GM12891 (cell line): ENCODE measurements around the gene PDCL2.

ENCODE experiments used
- POLR2A ChIP-seq: IDR thresholded peaks from 2 replicates; pipeline ENCODE4 v1.6.1; 2011; ENCODE audit warnings: low read depth, low read length, control low read depth
- POLR2AphosphoS5 ChIP-seq: IDR thresholded peaks from 2 replicates; pipeline ENCODE4 v1.6.1; 2011; ENCODE audit warnings: low read depth, low read length, control low read depth

DNA sequence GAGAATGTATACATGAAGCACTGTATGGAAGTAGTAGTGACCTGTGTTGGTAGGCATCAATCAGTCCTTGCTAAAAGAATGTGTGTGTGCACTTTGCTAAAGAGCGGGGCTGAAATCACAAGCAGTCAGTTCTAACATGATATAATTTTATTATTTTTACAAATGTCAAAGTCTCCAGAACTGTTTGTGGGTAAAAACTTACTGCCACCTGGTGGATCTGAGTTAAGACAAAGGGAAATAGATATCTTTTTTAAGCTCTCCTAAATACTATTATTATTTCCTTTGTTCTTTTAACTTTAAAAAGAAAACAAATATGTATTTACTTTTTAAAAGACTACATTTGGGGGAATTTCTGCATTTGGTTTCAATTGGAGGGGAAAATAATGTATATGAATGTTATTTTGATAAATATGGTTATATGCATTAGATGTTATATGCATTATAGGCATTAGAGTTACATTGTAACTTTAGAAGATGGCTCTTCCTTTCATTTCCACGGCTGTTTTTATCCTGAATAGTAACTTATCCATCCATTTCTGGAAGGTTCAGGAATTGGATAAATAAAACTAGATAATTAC, 37.5 kb downstream of the PDCL2 start:
- no peak for TF ChIP-seq POLR2A
- TF ChIP-seq POLR2AphosphoS5: no peak
